GM12892 (cell line): ENCODE results near the gene VEGFB.
"Not testable (repeated sequence)": the region's sequence is repeated elsewhere in the genome, so short reads cannot be mapped to it uniquely, and the experiment has no call there.

Experiments
- POLR2A ChIP-seq: IDR thresholded peaks from 2 replicates; pipeline ENCODE4 v1.6.1; 2011; ENCODE audit warnings: low read depth, low read length, control low read depth
- POLR2AphosphoS5 ChIP-seq: IDR thresholded peaks from 2 replicates; pipeline ENCODE4 v1.6.1; 2011; ENCODE audit warnings: low read depth, low read length, control low read depth
- TAF1 ChIP-seq: IDR thresholded peaks from 2 replicates; pipeline ENCODE4 v1.6.1; 2011; ENCODE audit warnings: low read depth, mild to moderate bottlenecking, control low read depth, low read length, borderline replicate concordance

- not testable (repeated sequence) for TF ChIP-seq POLR2A, POLR2AphosphoS5, TAF1
Measured at GRCh38 chr11:64246621-64246870, 12.2 kb downstream of the VEGFB start.
